A549 treated with dexamethasone at 1 μM for 4 hours (cell line): ENCODE results near the gene DDX11. TPM values are rescaled to one million over a fixed set of nuclear protein-coding genes. Genes with fewer than 3 reads are reported as not detected.

Source experiments
- total RNA-seq: library from RNA; stranded (reverse); fragments of 200-300 nt; extraction: Qiagen RNA extraction; gene quantifications from 5 replicates; pipeline ENCODE4 v1.2.3, GENCODE V29; 2022

The DDX11 gene
- total RNA-seq, result 31.1 to 45.0 TPM (median 43.1 TPM) in 5 replicates

GRCh38 chr12:31073527-31074332 is at the start of gene DDX11:
Gene DDX11 (plus strand): TSS chr12:31073860. CDS start chr12:31078394, 4,534 bp downstream.

Other genes with a start within 250 kb of the DDX11 start
- 0.06 to 0.15 TPM (median 0.13 TPM) in 5 replicates for gene TSPAN11, start 147.1 kb upstream of the DDX11 start, total RNA-seq